Measurements from ENCODE around the gene ENTPD8.

GRCh38 chr9:137455359-137455991 lies 14.3 kb upstream of the ENTPD8 start:
- TF ChIP-seq CTCF (IDR thresholded peaks at IDR 0.05) (no peak), POLR2A (IDR thresholded peaks at IDR 0.05) (no peak)

Measured in esophagus squamous epithelium (tissue), 4 donors.